Neutrophil (primary cell): ENCODE results near the gene POLDIP2.

Experiments
- H3K27ac ChIP-seq: fragments of 200-600 bp; sonication (generic); 2 replicates; pipeline ENCODE4 v1.5.1; 2016; ENCODE audit warnings: mild to moderate bottlenecking, moderate library complexity
- H3K27me3 ChIP-seq: fragments of 200-600 bp; sonication (generic); 2 replicates; pipeline ENCODE4 v1.6.0; 2016; ENCODE audit warnings: mild to moderate bottlenecking
- H3K36me3 ChIP-seq: fragments of 200-600 bp; sonication (generic); 2 replicates; pipeline ENCODE4 v1.5.1; 2017
- H3K4me1 ChIP-seq, 2 experiments: fragments of 200-600 bp in 1 of 2; sonication (generic) in 1 of 2; 1 replicate in 1 of 2; 2 replicates in 1 of 2; pipeline versions ENCODE4 v1.5.1 to v1.6.1; 2013 to 2016; ENCODE audit warnings: low read depth in 1 of 2, low read length in 1 of 2, mild to moderate bottlenecking in 1 of 2, moderate library complexity in 1 of 2; ENCODE audit not compliant: control insufficient read depth in 1 of 2, insufficient read depth in 1 of 2
- H3K4me3 ChIP-seq, 2 experiments: fragments of 200-600 bp in 1 of 2; sonication (generic) in 1 of 2; 1 replicate in 1 of 2; 2 replicates in 1 of 2; pipeline ENCODE4 v1.5.1; 2013 to 2016; ENCODE audit warnings: low read depth in 1 of 2, low read length in 1 of 2, mild to moderate bottlenecking in 1 of 2, moderate library complexity in 1 of 2
- H3K9me3 ChIP-seq: fragments of 200-600 bp; sonication (generic); 2 replicates; pipeline ENCODE4 v1.5.1; 2016
- CTCF ChIP-seq: fragments of 200-600 bp; sonication (generic); IDR thresholded peaks from 2 replicates; pipeline ENCODE4 v1.5.1; 2016; ENCODE audit warnings: antibody characterized with exemption

Gene POLDIP2

GRCh38 chr17:28347261-28347891 is 10.0 kb downstream of the POLDIP2 start:
- Histone ChIP-seq H3K27me3 (no peaks in the 10 kb centered on the region), H3K4me3 (no peak overlapping the region), H3K9me3 (no peaks in the 10 kb centered on the region), H3K4me1 (no peaks in the 10 kb centered on the region), H3K36me3 (peaks cover 99% of the 10 kb centered on the region), H3K27ac (no peak overlapping the region)
- TF ChIP-seq CTCF, result no peak

GRCh38 chr17:28346746-28347246 is 10.5 kb downstream of the POLDIP2 start:
- peaks cover 100% of the 10 kb centered on the region for H3K36me3 ChIP-seq
- H3K27me3 ChIP-seq, result no peaks in the 10 kb centered on the region
- no peak overlapping the region for H3K4me3 ChIP-seq
- no peaks in the 10 kb centered on the region for H3K4me1 ChIP-seq
- H3K9me3 ChIP-seq, result no peaks in the 10 kb centered on the region
- H3K27ac ChIP-seq, result no peak overlapping the region
- no peak for TF ChIP-seq CTCF

GRCh38 chr17:28346199-28346580 is 11.1 kb downstream of the POLDIP2 start:
- H3K4me1 ChIP-seq, result no peaks in the 10 kb centered on the region
- no peaks in the 10 kb centered on the region for H3K9me3 ChIP-seq
- no peak overlapping the region for H3K27ac ChIP-seq
- H3K27me3 ChIP-seq, result no peaks in the 10 kb centered on the region
- H3K4me3 ChIP-seq, result no peak overlapping the region
- H3K36me3 ChIP-seq, result peaks cover 100% of the 10 kb centered on the region
- TF ChIP-seq CTCF, result no peak

- Histone ChIP-seq H3K9me3 (no peaks in the 10 kb centered on the region), H3K27me3 (no peaks in the 10 kb centered on the region), H3K36me3 (peaks cover 100% of the 10 kb centered on the region), H3K4me3 (no peak overlapping the region), H3K27ac (no peak overlapping the region), H3K4me1 (no peaks in the 10 kb centered on the region)
- no peak for TF ChIP-seq CTCF
Measured at GRCh38 chr17:28345419-28346198, 11.7 kb downstream of the POLDIP2 start.

- H3K4me1 ChIP-seq, result no peaks in the 10 kb centered on the region
- no peaks in the 10 kb centered on the region for H3K9me3 ChIP-seq
- TF ChIP-seq CTCF, result no peak
- peaks cover 99% of the 10 kb centered on the region for H3K36me3 ChIP-seq
- H3K27ac ChIP-seq, result no peak overlapping the region
- no peak overlapping the region for H3K4me3 ChIP-seq
- H3K27me3 ChIP-seq, result no peaks in the 10 kb centered on the region
Measured at GRCh38 chr17:28344435-28344901, 12.9 kb downstream of the POLDIP2 start.
